Panc1 (cell line): ENCODE measurements around the gene STXBP5L.

Source experiments
- CTCF ChIP-seq: fragments of 450-650 bp; IDR thresholded peaks from 2 replicates; pipeline ENCODE4 v1.5.1; 2017; ENCODE audit warnings: mild to moderate bottlenecking
- REST ChIP-seq, 2 experiments: IDR thresholded peaks; 2 replicates each; pipeline ENCODE4 v1.6.1; 2011 to 2012; ENCODE audit warnings: low read depth in 2 of 2, control low read depth in 1 of 2, low read length in 1 of 2, mild to moderate bottlenecking in 1 of 2, moderate library complexity in 1 of 2; ENCODE audit not compliant: insufficient read depth in 1 of 2
- SIN3A ChIP-seq: IDR thresholded peaks from 2 replicates; pipeline ENCODE4 v1.6.1; 2012; ENCODE audit warnings: low read depth, mild to moderate bottlenecking, low read length, moderate library complexity, borderline replicate concordance; ENCODE audit not compliant: insufficient read depth

GRCh38 chr3:121330118-121330517, 422.1 kb downstream of the STXBP5L start:
- TF ChIP-seq REST (IDR thresholded peaks at IDR 0.05; ENCODE audit: insufficient read depth in 1 of 2, low read depth in 2 of 2, low read length in 1 of 2), result no peak
- TF ChIP-seq CTCF, result no peak
- TF ChIP-seq SIN3A, result no peak
